Daoy (cell line): ENCODE results near the gene OR2D3. TPM values are rescaled to one million over a fixed set of nuclear protein-coding genes. Genes with fewer than 3 reads are reported as not detected.
"Not testable (repeated sequence)": the region's sequence is repeated elsewhere in the genome, so short reads cannot be mapped to it uniquely, and the experiment has no call there.

ENCODE experiments used
- DNase-seq: peaks from one replicate; pipeline ENCODE4 v3.0.0-alpha.2; 2015; ENCODE audit warnings: low read depth
- total RNA-seq: library from RNA; depleted of rRNA; stranded (reverse); fragments of >200 nt; shearing (Covaris generic); gene quantifications from 2 replicates; pipeline ENCODE4 v1.2.3, GENCODE V29; 2014; rRNA removed

The OR2D3 gene
- total RNA-seq, result not detected in 2 replicates

- DNase-seq, result no peak
These were observed at the start of gene OR2D3 for GRCh38 chr11:6920702-6921101. Gene OR2D3, plus strand, starts transcription at chr11:6921002. Its CDS starts 0 bp downstream, at chr11:6921002.

- DNase-seq, result no peak
These were observed 49.5 kb upstream of the OR2D3 start for GRCh38 chr11:6871278-6871677.

GRCh38 chr11:6875761-6876160 is 45.0 kb upstream of the OR2D3 start:
- no peak for DNase-seq

- DNase-seq, result no peak
These were observed 44.5 kb upstream of the OR2D3 start, which contains the start of gene OR10A4 for GRCh38 chr11:6876325-6876724. Gene OR10A4, plus strand, starts transcription at chr11:6876625. Its CDS starts 23 bp downstream, at chr11:6876648.

- DNase-seq, result no peak
These were observed 43.9 kb upstream of the OR2D3 start for GRCh38 chr11:6876914-6877313.

GRCh38 chr11:6882751-6883150 is 38.1 kb upstream of the OR2D3 start:
- no peak for DNase-seq

GRCh38 chr11:6887711-6888110 is 33.1 kb upstream of the OR2D3 start:
- DNase-seq, result not testable (repeated sequence)

GRCh38 chr11:6888830-6889229 is 32.0 kb upstream of the OR2D3 start:
- no peak for DNase-seq

- no peak for DNase-seq
These were observed 31.0 kb upstream of the OR2D3 start for GRCh38 chr11:6889835-6890234.

GRCh38 chr11:6892400-6892799 is 28.4 kb upstream of the OR2D3 start, which contains the start of gene OR2D2:
Gene OR2D2, minus strand, starts transcription at chr11:6892500. Its CDS starts 0 bp downstream, at chr11:6892500.
- DNase-seq, result no peak

GRCh38 chr11:6894097-6894496 is 26.7 kb upstream of the OR2D3 start:
- no peak for DNase-seq

- DNase-seq, result no peak
These were observed 25.8 kb upstream of the OR2D3 start for GRCh38 chr11:6895010-6895409.

GRCh38 chr11:6898911-6899310 is 21.9 kb upstream of the OR2D3 start:
- DNase-seq, result no peak

GRCh38 chr11:6900327-6900999 is 20.3 kb upstream of the OR2D3 start:
- no peak for DNase-seq

- not testable (repeated sequence) for DNase-seq
These were observed 16.0 kb upstream of the OR2D3 start for GRCh38 chr11:6904804-6905203.

GRCh38 chr11:6911378-6911777 is 9.4 kb upstream of the OR2D3 start:
- DNase-seq, result no peak

GRCh38 chr11:6911948-6912347 is 8.9 kb upstream of the OR2D3 start:
- DNase-seq, result peak; percentile 42

GRCh38 chr11:6919698-6920097 is 1.1 kb upstream of the OR2D3 start:
- no peak for DNase-seq

- DNase-seq, result no peak
These were observed 4.3 kb downstream of the OR2D3 start for GRCh38 chr11:6925007-6925577.

- DNase-seq, result peak; percentile 55
These were observed 4.9 kb downstream of the OR2D3 start for GRCh38 chr11:6925636-6926207.

GRCh38 chr11:6926208-6927029 is 5.6 kb downstream of the OR2D3 start, which contains the start of gene ZNF215:
Gene ZNF215, plus strand, starts transcription at chr11:6926426. Its CDS starts 5,847 bp downstream, at chr11:6932273.
- DNase-seq, result peak; percentile 94

- no peak for DNase-seq
These were observed 6.3 kb downstream of the OR2D3 start for GRCh38 chr11:6927030-6927617.
